T-helper 1 cell (primary cell): ENCODE results near the gene ABCA5.
"Not testable (repeated sequence)": the region's sequence is repeated elsewhere in the genome, so short reads cannot be mapped to it uniquely, and the experiment has no call there.

Experiments used
- DNase-seq, 5 donors: peaks; one replicate each; pipeline ENCODE4 v3.0.0-alpha.2; 2012 to 2020

ABCA5 gene

GRCh38 chr17:69196105-69196653 is 130.8 kb downstream of the ABCA5 start:
- DNase-seq, result not testable (repeated sequence)
